Panc1 (cell line): ENCODE measurements around the gene KIAA1217.

Experiments
- SIN3A ChIP-seq: IDR thresholded peaks from 2 replicates; pipeline ENCODE4 v1.6.1; 2012; ENCODE audit warnings: low read depth, mild to moderate bottlenecking, low read length, moderate library complexity, borderline replicate concordance; ENCODE audit not compliant: insufficient read depth
- TCF7L2 ChIP-seq: IDR thresholded peaks from 2 replicates; pipeline ENCODE4 v1.6.1; 2011; ENCODE audit warnings: mild to moderate bottlenecking, low read depth, low read length, inconsistent platforms
- TF ChIP-seq, protein P1 (sequence below): fragments of 450-650 bp; IDR thresholded peaks from 2 replicates; pipeline ENCODE4 v1.5.1; 2017; ENCODE audit warnings: mild to moderate bottlenecking
- TF ChIP-seq, protein P2 (sequence below), 2 experiments: IDR thresholded peaks; 2 replicates each; pipeline ENCODE4 v1.6.1; 2011 to 2012; ENCODE audit warnings: low read depth in 2 of 2, control low read depth in 1 of 2, low read length in 1 of 2, mild to moderate bottlenecking in 1 of 2, moderate library complexity in 1 of 2; ENCODE audit not compliant: insufficient read depth in 1 of 2

DNA sequence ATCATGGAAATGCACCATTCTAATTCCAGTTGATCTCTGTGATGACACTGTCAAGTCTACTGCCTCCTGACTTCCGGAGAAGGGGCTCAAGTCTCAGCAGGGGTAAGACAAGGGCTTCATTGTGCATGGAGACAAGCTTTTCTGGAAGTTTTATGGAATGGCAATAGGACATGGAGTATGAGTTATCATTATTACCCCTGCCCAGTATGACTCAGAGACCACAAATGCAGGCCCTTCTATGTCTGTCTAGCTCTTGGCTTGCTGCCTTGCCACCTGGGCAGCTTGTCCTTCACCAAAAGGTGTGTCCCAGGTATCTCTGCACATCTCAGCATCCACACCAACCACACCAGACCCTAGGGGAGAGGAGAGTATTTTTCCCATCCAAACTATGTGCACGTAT, 34.9 kb upstream of the KIAA1217 start:
- TF ChIP-seq TCF7L2 (no peak), SIN3A (no peak)
- TF ChIP-seq, protein P1, sequence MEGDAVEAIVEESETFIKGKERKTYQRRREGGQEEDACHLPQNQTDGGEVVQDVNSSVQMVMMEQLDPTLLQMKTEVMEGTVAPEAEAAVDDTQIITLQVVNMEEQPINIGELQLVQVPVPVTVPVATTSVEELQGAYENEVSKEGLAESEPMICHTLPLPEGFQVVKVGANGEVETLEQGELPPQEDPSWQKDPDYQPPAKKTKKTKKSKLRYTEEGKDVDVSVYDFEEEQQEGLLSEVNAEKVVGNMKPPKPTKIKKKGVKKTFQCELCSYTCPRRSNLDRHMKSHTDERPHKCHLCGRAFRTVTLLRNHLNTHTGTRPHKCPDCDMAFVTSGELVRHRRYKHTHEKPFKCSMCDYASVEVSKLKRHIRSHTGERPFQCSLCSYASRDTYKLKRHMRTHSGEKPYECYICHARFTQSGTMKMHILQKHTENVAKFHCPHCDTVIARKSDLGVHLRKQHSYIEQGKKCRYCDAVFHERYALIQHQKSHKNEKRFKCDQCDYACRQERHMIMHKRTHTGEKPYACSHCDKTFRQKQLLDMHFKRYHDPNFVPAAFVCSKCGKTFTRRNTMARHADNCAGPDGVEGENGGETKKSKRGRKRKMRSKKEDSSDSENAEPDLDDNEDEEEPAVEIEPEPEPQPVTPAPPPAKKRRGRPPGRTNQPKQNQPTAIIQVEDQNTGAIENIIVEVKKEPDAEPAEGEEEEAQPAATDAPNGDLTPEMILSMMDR: no peak
- TF ChIP-seq, protein P2, sequence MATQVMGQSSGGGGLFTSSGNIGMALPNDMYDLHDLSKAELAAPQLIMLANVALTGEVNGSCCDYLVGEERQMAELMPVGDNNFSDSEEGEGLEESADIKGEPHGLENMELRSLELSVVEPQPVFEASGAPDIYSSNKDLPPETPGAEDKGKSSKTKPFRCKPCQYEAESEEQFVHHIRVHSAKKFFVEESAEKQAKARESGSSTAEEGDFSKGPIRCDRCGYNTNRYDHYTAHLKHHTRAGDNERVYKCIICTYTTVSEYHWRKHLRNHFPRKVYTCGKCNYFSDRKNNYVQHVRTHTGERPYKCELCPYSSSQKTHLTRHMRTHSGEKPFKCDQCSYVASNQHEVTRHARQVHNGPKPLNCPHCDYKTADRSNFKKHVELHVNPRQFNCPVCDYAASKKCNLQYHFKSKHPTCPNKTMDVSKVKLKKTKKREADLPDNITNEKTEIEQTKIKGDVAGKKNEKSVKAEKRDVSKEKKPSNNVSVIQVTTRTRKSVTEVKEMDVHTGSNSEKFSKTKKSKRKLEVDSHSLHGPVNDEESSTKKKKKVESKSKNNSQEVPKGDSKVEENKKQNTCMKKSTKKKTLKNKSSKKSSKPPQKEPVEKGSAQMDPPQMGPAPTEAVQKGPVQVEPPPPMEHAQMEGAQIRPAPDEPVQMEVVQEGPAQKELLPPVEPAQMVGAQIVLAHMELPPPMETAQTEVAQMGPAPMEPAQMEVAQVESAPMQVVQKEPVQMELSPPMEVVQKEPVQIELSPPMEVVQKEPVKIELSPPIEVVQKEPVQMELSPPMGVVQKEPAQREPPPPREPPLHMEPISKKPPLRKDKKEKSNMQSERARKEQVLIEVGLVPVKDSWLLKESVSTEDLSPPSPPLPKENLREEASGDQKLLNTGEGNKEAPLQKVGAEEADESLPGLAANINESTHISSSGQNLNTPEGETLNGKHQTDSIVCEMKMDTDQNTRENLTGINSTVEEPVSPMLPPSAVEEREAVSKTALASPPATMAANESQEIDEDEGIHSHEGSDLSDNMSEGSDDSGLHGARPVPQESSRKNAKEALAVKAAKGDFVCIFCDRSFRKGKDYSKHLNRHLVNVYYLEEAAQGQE (IDR thresholded peaks at IDR 0.05; ENCODE audit: insufficient read depth in 1 of 2, low read depth in 2 of 2, low read length in 1 of 2): no peak
